Left colon (tissue), 2 donors: Measurements from ENCODE around the gene MED22. TPM values are rescaled to one million over a fixed set of nuclear protein-coding genes. Genes with fewer than 3 reads are reported as not detected.
"Not testable (repeated sequence)": the region's sequence is repeated elsewhere in the genome, so short reads cannot be mapped to it uniquely, and the experiment has no call there.

Experiments used
- ATAC-seq: fragments of 200-7000 bp; cut with Tn5 transposase; one replicate; pipeline ENCODE4 v1.9.1; 2020; ENCODE audit warnings: mild to moderate bottlenecking, moderate library complexity
- DNase-seq, 2 donors: peaks; one replicate each; pipeline ENCODE4 v3.0.0-alpha.2; 2020
- intact Hi-C, 2 donors: fragments of 100-400 bp; cut with DNase I in 1 of 2; cut with micrococcal nuclease in 1 of 2; formaldehyde crosslinking; loops; one replicate each; pipeline versions ENCODE4 v1.11.2 to v1.14.0; 2022; cut with DNase I, micrococcal nuclease
- total RNA-seq, 2 donors: library from RNA; stranded (reverse); fragmentation: NEBNext Ultra II Directional; extraction: Animal tissue kit (Norgen Biotek cat#: 25700); gene quantifications; one replicate each; pipeline ENCODE4 v1.2.1, GENCODE V29; 2021
- donor health status: DM: no; HTN: no; CAD: no.
- donor health status: DM: yes; HTN: yes; CAD: no.

The MED22 gene
- total RNA-seq, 2 donors from 2014 or later, result 18.8 to 20.3 TPM

DNA sequence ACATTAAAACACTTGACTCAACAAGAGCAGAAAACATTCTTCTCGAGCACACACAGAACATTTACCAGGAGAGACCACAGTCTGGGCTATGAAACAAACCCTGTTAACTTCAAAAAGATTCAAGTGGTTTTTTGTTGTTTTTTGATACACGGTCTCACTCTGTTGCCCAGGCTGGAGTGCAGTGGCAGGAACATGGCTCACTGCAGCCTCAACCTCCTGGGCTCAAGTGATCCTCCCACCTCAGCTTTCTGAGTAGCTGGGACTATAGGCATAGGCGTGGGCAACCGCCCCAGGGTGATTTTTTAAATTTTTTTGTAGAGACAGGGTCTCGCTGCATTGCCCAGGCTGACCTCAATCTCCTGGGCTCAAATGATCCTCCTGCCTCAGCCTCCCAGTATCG is 20.9 kb downstream of the MED22 start:
- DNase-seq, result peak in 1 of 2 donors; percentile 16
- ATAC-seq, intact Hi-C loops: not testable (repeated sequence)

DNA sequence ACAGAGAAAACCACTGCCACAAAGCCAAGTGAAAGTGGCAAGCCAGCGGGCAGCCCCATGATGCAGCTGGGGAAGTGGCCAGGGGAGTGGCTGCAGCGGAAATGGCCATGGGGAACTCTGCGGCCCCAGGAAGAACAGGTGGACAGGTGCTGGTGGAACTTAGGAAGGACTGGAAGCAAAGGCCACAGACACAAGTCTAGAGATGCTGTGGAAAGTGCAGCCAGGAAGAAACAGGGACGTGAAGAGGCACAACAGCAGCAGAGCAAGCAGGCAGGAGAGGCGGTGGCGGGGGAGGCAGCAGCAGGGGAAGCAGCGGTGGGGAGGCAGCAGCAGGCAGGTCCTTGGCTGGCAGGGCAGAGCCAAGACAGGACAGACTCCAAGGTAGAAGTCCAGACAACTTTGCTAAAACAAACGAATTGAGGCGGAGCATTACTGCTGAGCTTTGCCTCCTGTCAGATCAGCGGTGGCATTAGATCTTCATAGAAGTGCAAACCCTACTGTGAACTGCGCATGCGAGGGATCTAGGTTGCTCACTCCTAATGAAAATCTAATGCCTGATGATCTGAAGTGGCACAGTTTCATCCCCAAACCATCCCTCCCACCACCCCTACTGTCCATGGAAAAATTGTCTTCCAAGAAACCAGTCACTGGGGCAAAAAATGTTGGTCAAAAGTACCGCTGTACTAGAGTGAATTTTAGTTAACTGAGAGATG is 23.8 kb downstream of the MED22 start:
- intact Hi-C loops, result no loop called here
- peak in 1 of 2 donors; percentile 14 for DNase-seq

DNA sequence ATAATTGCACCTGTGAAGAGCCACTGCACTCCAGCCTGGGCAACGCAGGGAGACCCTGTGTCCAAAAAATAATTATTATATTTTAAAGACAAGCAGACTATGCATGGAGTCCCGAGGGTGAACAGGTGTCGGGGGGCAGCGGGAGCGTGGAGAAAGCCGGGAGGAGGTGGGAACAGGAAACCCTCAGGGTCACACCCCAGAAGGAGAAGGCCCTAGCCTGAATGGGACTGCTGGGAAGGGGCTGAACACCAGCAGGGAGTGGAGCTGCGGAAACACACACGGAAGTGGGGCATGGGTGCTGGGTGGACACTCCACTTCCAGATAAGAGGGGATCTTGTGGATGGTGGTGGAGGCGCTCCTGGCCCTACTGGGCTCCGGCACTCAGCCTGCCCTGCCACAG is 24.7 kb downstream of the MED22 start:
- no peak for DNase-seq
- ATAC-seq, result no peak
- intact Hi-C loops, result no loop called here

More for the DNA sequence above, 23.8 kb downstream of the MED22 start:
- ATAC-seq, result peak; percentile 37

GRCh38 chr9:133322701-133323100 is 25.2 kb downstream of the MED22 start:
- intact Hi-C loops, result no loop called here
- ATAC-seq (no peak), DNase-seq (no peak)

- DNase-seq (no peak), ATAC-seq (no peak)
- intact Hi-C loops, result no loop called here
These were observed 26.5 kb downstream of the MED22 start for GRCh38 chr9:133321411-133321935.

GRCh38 chr9:133320421-133320881 is 27.5 kb downstream of the MED22 start:
- DNase-seq (no peak), ATAC-seq (no peak)
- intact Hi-C loops, result no loop called here

GRCh38 chr9:133317551-133317950 is 30.4 kb downstream of the MED22 start:
- intact Hi-C loops, DNase-seq, ATAC-seq: not testable (repeated sequence)

DNA sequence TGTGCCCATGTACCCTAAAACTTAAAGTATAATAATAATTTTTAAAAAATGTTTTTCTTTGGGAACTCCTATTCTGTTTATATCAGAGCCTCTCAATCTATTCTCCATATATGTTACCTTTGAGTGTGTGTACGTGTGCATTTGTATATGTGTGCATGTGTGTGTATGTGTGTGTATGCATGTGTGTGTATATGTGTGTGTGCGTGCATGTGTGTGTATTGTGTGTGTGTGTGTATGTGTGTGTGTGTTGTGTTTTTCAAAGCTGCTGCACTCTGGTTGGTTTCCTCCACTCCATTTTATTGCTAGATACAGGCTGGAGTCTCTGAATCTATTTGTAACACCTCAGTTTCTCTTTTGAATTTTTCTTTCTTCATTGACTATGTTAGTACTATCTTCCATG is 31.9 kb downstream of the MED22 start:
- intact Hi-C loops, result no loop called here
- ATAC-seq (no peak), DNase-seq (no peak)

DNA sequence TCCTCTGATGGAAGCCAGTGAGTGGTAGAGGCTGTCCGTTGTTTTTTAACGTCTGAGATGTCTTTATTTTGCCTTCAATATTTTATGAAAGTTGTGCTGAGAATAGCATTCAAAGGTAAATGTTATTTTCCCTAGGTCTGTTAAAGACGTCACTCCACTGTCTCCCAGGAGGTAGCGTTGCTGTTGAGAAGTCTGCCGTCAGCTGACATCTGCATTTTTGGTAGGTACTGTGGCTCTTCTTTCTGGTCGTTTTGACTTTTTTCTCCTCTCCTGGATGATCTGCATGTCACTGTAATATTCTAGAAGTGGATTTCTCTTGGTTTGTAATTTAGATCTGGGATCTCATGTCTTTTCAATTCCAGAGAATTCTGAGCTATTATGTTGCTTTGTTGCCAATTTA is 38.3 kb downstream of the MED22 start:
- DNase-seq, result no peak
- intact Hi-C loops, result no loop called here
- ATAC-seq, result no peak

DNA sequence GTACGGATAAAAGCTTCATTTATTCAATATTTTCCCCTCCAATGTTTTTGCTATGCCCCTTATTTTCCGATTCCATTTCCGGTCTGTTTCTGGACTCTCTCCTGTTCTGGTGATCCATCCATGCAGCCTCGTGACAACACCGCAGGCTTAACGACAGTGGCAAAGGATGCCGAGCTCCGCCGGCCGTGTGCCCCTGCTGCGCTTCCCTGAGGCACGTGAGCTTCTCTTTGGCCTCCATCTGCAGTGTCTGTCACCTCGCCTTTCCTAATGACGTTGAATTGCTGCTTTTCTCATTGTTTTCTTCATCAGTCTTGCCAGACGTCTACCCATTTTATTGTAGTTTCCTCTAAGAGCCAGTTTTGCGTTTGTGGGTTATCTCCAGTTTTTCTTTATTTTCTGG is 40.6 kb downstream of the MED22 start:
- no peak for DNase-seq
- intact Hi-C loops, result no loop called here
- no peak for ATAC-seq

GRCh38 chr9:133306242-133307204 is 41.4 kb downstream of the MED22 start:
- intact Hi-C loops, result no loop called here
- ATAC-seq, result no peak
- DNase-seq, result no peak

- ATAC-seq (no peak), DNase-seq (no peak)
- intact Hi-C loops, result no loop called here
These were observed 42.2 kb downstream of the MED22 start for GRCh38 chr9:133305731-133306130.

DNA sequence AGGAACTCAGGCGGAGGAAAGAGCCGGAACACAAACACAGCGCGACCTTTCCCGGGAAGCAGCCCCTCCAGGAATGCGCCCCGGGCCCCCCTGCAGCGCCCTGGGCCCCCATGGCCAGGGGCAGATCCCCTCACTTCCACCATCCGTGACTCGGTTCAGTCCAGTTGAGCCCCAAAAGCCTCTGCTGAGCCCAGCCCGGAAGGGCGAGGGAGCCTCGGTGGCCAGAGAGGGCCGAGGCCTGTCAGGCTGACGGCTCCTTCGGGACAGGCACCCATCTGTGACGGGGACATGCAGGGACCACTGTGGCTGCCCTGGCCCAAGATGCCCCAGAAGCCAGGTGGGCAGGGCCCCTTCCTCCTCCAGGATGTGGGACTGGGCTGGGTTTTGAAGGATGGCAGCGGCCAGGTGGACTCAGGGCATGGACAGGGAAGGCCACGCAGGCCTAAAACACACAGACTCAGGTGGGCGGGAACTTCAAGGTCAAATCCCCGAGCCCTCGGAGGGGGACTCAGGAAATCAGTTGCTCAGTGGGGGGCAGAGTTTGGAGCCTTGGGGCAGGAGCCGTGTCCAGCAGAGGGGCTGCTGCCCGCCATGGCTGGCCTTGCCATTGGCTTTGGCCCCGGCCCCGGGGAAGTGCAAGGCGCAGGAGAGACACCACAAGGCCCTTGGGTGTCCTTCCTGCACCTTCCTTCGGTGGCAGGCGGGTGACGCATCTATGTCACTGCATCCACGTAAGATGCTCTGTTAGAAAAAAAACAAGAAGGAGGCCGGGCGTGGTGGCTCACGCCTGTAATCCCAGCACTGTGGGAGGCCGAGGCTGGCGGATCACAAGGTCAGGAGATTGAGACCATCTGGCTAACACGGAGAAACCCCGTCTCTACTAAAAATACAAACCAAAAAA is 43.2 kb downstream of the MED22 start:
- intact Hi-C loops, result no loop called here
- ATAC-seq, result no peak

DNA sequence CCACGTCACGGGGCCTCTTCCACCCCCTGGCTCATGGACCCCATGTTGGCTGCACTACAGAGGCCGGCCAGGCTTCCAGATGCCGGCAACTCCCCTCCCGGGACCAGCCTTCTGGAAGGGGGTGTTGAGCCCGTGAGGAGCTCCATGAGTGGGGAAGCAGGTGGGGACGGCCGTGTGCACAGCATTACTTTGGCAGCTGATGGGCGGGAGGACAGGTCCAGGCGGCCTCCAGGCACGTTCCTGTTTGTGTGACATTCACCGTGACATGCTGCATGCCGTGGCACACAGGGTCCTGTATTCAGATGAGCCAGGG is 43.8 kb downstream of the MED22 start:
- intact Hi-C loops, result no loop called here
- ATAC-seq (no peak), DNase-seq (no peak)

More for the DNA sequence above, 43.2 kb downstream of the MED22 start:
- no peak for DNase-seq

DNA sequence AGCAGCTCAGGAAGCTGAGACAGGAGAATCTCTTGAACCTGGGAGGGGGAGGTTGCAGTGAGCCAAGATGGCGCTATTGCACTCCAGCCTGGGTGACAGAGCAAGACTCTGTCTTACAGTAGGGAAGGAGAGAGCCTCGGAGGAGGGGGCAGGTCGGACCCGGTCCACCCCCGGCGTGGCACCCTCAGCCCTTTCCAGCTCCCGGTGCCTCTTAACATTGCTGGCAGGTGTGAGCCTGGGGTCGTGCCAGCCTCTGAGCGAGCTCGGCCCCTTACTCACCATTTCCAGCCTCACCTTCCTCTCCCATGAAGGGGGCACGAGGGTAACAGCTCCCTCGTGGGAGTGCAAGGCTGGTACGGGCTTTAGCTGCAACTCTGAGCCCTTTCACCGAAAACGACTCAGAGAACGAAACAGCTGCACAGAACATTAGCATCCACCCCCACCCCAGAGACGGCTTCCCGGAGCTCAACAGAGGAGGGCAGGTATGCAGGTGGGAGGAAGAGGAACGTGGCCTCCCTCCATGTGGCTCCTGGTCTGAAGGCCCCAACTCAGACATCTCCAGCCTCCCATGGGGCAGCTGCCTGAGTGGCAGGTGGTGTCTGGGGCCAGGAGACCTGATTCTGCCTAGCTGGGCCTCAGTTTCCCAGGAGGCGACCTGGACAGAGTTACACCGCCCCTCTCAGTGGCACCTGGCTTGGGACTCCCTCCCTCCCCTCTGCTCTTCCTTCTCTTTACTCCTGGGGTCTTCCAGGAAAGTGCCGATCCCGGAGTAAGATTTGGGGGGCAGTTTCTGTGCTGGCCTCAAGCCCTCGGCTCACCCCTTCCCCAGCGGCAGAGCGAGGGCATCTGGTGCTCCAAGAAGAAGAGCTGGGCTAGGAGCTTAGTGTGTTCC is 44.4 kb downstream of the MED22 start:
- intact Hi-C loops, result no loop called here
- ATAC-seq (no peak), DNase-seq (no peak)

DNA sequence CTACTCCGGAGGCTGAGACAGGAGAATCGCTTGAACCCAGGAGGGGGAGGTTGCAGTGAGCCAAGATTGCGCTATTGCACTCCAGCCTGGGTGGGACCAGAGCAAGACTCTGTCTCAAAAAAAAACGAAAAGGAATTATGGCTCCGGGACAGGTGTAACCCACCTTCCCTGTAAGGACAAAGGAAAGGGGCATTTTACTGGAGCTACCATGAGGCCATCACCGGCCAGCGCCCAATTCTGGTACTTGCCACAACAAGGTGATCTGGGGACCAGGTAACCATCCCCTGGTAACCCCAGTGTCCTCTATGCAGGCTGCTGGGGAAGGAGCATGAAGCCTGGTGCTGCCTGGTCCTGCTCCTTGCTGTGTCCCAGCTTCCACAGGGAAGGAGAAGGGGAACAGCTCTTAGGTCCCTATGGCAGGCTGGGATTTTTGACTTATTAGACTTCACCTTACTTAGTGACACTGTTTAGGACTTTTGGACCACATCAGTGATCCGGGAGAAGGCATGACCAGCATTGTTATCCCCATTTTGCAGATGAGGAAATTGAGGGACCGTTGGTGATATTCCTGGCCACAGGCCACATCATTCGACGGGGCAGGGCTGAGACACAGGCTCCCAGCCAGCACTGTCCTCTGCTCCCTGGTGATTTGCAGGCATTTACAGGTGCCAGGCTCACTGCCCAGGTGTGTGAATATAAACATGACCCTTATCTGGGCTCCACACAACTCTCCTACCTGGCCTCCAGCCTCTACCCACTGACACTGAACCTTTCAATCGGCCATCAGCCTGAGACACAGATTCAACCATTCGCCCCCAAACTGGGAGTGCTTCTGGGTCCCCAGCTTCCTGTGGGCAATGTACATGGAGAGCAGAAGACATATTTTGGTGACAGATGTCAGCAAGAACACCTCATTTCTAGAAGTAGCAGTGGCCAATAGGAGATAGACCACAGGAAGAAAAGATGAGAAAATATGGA is 46.4 kb downstream of the MED22 start:
- intact Hi-C loops, result no loop called here
- DNase-seq, result no peak
- ATAC-seq, result peak; percentile 56

GRCh38 chr9:133299996-133300395 is 47.9 kb downstream of the MED22 start:
- DNase-seq, ATAC-seq, intact Hi-C loops: not testable (repeated sequence)
